Measurements from ENCODE around the gene NFIC. TPM values are rescaled to one million over a fixed set of nuclear protein-coding genes. Genes with fewer than 3 reads are reported as not detected.

NFIC gene
- total RNA-seq, 4 donors from 2014 or later: 165 to 297 (median 211) TPM

DNA sequence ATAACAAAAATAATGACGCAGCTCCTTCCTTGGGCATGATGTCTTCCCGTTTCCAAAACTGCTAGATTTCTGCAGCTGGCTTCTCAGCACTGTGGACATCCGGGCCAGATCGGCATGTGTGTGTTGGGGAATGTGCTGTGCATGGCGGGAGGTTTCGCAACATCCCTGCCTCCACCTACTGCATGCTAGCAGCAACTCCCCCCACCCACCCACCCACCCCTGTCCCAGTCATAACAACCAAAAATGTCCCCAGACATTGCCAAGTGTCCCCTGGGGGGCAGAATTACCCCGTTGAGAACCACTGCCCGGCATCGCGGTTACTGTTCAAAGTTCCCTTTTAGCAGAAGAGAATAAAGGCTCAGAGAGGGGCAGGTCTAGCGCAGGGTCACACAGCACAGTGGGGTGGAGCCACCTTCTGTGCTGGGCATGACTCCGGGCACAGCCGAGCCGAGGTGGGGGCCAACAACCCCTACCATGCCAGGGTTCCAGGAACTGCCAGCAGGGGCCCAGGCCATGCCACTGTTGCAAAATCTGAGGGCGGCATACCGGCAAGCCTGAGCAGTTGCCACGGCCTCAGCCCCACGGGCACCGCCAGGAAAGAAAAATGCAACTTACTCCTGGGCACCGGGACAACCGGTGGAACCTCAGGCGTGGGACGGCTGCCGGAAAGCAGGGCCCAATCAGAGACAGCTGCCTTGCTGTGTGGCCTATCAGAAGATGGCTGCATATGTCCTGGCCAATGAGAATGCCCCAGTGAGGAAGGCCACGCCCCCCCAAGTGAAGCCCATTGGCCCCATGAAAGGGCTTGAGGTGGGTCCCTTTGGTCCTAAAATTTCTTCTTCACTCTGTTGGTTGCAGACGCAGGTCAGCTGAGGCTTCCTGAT, 22.5 kb upstream of the NFIC start:
- Histone ChIP-seq H3K27ac (replicated peaks in 1 of 4) (peak overlapping the region; percentile 90 to 97 (median 95)), H3K4me3 (peak overlapping the region; percentile 28 to 45 (median 36)), H3K27me3 (no peaks in the 10 kb centered on the region), H3K9me3 (no peaks in the 10 kb centered on the region), H3K36me3 (no peaks in the 10 kb centered on the region), H3K4me1 (peaks cover 27 to 88% (median 74%) of the 10 kb centered on the region in 4 donors)
- TF ChIP-seq POLR2AphosphoS5 (IDR thresholded peaks at IDR 0.05) (peak; percentile 62 to 78), EP300 (IDR thresholded peaks at IDR 0.05) (no peak), POLR2A (IDR thresholded peaks at IDR 0.05; ENCODE audit: low read depth) (no peak)
- TF ChIP-seq, protein P1, sequence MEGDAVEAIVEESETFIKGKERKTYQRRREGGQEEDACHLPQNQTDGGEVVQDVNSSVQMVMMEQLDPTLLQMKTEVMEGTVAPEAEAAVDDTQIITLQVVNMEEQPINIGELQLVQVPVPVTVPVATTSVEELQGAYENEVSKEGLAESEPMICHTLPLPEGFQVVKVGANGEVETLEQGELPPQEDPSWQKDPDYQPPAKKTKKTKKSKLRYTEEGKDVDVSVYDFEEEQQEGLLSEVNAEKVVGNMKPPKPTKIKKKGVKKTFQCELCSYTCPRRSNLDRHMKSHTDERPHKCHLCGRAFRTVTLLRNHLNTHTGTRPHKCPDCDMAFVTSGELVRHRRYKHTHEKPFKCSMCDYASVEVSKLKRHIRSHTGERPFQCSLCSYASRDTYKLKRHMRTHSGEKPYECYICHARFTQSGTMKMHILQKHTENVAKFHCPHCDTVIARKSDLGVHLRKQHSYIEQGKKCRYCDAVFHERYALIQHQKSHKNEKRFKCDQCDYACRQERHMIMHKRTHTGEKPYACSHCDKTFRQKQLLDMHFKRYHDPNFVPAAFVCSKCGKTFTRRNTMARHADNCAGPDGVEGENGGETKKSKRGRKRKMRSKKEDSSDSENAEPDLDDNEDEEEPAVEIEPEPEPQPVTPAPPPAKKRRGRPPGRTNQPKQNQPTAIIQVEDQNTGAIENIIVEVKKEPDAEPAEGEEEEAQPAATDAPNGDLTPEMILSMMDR (IDR thresholded peaks at IDR 0.05): peak in 2 of 3 experiments; percentile 4 to 7
- intact Hi-C loops (cut with DNase I): no loop called here
- 34% methylated on average over 8 of the region's 26 CpGs for WGBS
- DNase-seq (ENCODE audit: extremely low spot score): peak; percentile 97

DNA sequence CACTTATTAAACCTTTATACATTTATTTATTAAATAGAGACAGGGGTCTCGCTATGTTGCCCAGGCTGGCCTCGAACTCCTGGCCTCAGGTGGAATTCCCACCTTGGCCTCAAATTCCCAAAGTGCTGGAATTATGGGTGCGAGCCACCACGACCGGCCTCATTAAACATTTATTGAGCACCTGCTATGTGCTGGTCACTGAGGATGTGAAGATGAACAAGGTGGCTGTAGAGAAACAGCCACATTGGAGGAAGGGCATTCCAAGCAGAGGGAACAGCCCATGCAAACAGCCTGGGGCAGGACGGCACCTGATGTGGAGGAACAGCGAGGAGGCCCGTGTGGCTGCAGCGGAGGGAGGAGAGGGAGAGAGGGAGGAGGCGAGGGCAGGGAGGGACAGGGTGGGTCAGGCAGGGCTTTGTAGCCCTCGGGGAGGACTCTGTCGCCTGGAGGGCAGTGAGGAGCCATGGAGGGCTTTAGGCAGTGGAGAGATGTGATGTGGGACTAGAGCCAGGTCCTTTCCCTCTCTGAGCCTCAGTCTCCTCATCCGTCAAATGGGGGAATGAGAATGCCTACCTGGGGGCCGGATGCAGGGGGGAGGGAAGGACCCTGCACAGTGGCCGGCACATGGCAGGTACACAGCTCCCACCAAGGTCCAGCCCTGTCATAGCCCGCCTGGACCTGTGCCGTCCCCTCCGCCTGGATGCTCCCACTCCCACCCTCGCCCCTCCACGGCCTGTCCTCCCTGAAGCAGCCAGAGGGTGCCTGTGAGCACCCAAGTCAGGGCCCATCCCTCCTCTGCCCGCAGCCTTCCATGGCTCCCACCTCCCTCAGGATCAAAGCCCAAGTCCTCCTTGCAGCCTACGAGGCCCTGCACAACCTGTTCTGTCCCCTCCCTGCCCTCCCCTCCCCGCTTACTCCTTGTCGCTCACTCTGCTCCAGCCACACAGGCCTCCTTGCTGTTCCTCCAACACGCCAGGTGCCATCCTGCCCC, 21.5 kb upstream of the NFIC start:
- H3K27me3 ChIP-seq: no peaks in the 10 kb centered on the region
- H3K4me1 ChIP-seq: peaks cover 27 to 88% (median 74%) of the 10 kb centered on the region in 4 donors
- 93% methylated on average over 24 of the region's 25 CpGs for WGBS
- H3K4me3 ChIP-seq: no peak overlapping the region
- TF ChIP-seq POLR2AphosphoS5 (IDR thresholded peaks at IDR 0.05) (no peak), EP300 (IDR thresholded peaks at IDR 0.05) (no peak), POLR2A (IDR thresholded peaks at IDR 0.05; ENCODE audit: low read depth) (no peak)
- TF ChIP-seq, protein P1 (IDR thresholded peaks at IDR 0.05): no peak
- peak overlapping the region; percentile 90 to 97 (median 95) for H3K27ac ChIP-seq (replicated peaks in 1 of 4)
- DNase-seq (ENCODE audit: extremely low spot score): no peak
- no peaks in the 10 kb centered on the region for H3K36me3 ChIP-seq
- no peaks in the 10 kb centered on the region for H3K9me3 ChIP-seq
- intact Hi-C loops (cut with DNase I): no loop called here

DNA sequence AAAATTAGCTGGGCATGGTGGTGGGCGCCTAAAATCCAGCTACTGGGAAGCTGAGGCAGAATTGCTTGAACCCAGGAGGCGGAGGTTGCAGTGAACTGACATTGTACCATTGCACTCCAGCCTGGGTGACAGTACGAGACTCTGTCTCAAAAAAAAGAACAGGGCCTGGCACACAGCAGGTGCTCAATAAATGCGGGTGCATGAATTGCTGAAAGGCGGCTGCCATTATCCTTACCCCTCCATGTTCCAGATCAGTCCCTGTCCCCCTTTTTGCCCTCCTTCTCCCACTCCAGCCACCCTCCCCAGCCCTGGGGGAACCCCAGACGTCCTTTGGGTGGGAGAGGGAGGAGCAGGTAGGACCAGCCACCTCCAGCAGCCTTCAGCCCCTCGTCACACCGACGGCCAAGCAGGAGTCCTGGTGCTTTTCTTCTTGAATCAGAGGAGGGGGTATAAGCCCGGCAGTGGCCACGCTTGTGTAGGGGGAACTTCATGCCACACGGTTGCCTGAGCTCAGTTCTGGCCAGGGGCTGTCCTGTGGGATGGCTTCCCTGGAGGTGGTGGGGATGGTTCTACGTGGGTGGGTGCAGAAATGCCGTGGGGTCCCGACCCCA, 20.4 kb upstream of the NFIC start:
- intact Hi-C loops (cut with DNase I): no loop called here
- 59% methylated on average over 11 of the region's 15 CpGs for WGBS
- Histone ChIP-seq H3K9me3 (no peaks in the 10 kb centered on the region), H3K36me3 (no peaks in the 10 kb centered on the region), H3K27ac (replicated peaks in 1 of 4) (peak overlapping the region; percentile 90 to 97 (median 95)), H3K4me1 (peaks cover 27 to 91% (median 81%) of the 10 kb centered on the region in 4 donors), H3K27me3 (no peaks in the 10 kb centered on the region), H3K4me3 (peak overlapping the region; percentile 12 to 33 (median 25))
- TF ChIP-seq EP300 (IDR thresholded peaks at IDR 0.05) (no peak), POLR2A (IDR thresholded peaks at IDR 0.05; ENCODE audit: low read depth) (no peak), POLR2AphosphoS5 (IDR thresholded peaks at IDR 0.05) (no peak)
- TF ChIP-seq, protein P1 (IDR thresholded peaks at IDR 0.05): no peak
- DNase-seq (ENCODE audit: extremely low spot score): no peak

DNA sequence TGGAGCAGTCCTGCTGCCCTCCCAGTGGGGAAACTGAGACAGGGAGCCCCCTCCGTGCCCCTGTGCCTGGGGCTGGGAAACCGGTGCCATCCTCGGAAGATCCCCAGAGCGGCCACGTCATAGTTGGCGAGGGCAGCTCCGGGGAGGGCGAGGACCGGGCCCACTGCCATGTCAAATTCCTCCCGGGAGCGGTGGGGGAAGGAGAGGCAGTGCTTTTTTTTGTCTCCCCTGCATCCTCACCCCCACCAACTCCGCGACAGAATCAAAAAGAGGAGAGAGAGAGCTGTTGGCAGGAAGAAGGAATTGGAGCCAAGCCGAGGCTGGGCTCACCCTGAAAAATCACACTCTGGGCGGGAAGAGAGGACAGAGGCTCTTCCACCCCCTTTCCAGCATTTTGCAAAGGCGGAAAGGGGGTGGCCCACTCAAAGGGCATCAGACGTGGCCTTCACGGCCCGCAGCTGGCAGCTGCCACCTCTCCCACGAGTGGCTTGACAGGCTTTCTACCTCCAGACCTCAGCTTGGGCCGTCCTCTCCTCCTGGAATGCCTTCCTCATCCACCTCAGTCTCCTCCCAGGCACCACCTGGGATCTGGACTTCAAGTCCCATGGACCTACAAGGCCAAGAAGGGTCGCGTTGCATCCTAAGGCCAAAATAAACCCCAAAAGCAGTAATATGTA, 19.6 kb upstream of the NFIC start:
- peak; percentile 78 to 86 for TF ChIP-seq POLR2AphosphoS5 (IDR thresholded peaks at IDR 0.05)
- TF ChIP-seq, protein P1 (IDR thresholded peaks at IDR 0.05): no peak
- Histone ChIP-seq H3K4me3 (peak overlapping the region; percentile 12 to 33 (median 25)), H3K36me3 (no peaks in the 10 kb centered on the region), H3K4me1 (peaks cover 27 to 94% (median 83%) of the 10 kb centered on the region in 4 donors), H3K9me3 (no peaks in the 10 kb centered on the region), H3K27ac (replicated peaks in 1 of 4) (peak overlapping the region; percentile 90 to 97 (median 95)), H3K27me3 (no peaks in the 10 kb centered on the region)
- 27% methylated on average over 20 of the region's 23 CpGs for WGBS
- intact Hi-C loops (cut with DNase I): no loop called here
- no peak for DNase-seq (ENCODE audit: extremely low spot score)
